Esophagus squamous epithelium (tissue), 4 donors: ENCODE measurements around the gene STRBP.

Experiments used
- POLR2A ChIP-seq, 4 donors: fragments of 450-650 bp; IDR thresholded peaks; one replicate each; pipeline ENCODE4 v1.6.1; 2017; ENCODE audit warnings: antibody characterized with exemption in 4 of 4, mild to moderate bottlenecking in 4 of 4, moderate library complexity in 3 of 4
- TF ChIP-seq, protein P1 (sequence below), 6 experiments: fragments of 450-650 bp in 4 of 6; fragments of 200-600 bp in 2 of 6; sonication (generic) in 2 of 6; IDR thresholded peaks; one replicate each; pipeline ENCODE4 v1.5.1; 2016 to 2019; ENCODE audit warnings: antibody characterized with exemption in 6 of 6, mild to moderate bottlenecking in 4 of 6, moderate library complexity in 4 of 6

DNA sequence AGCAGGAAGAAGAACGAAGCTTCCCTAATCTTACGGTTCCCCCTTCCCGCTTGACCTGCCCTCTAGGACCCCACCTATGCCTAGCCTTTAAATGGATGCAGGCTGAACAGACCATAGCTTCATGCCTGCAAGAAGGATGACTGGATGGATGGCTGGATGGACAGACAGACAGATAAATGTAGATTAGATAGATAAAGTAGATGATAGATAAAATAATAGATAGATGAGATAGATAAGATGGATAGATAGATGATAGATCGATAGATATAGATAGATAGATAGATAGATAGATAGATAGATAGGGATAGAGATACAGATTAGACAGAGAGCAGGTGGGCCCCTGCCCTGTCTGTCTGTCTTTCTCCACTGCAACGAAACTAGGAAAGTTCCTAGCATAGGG, 162.9 kb downstream of the STRBP start:
- no peak for TF ChIP-seq POLR2A (IDR thresholded peaks at IDR 0.05)
- TF ChIP-seq, protein P1, sequence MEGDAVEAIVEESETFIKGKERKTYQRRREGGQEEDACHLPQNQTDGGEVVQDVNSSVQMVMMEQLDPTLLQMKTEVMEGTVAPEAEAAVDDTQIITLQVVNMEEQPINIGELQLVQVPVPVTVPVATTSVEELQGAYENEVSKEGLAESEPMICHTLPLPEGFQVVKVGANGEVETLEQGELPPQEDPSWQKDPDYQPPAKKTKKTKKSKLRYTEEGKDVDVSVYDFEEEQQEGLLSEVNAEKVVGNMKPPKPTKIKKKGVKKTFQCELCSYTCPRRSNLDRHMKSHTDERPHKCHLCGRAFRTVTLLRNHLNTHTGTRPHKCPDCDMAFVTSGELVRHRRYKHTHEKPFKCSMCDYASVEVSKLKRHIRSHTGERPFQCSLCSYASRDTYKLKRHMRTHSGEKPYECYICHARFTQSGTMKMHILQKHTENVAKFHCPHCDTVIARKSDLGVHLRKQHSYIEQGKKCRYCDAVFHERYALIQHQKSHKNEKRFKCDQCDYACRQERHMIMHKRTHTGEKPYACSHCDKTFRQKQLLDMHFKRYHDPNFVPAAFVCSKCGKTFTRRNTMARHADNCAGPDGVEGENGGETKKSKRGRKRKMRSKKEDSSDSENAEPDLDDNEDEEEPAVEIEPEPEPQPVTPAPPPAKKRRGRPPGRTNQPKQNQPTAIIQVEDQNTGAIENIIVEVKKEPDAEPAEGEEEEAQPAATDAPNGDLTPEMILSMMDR (IDR thresholded peaks at IDR 0.05): no peak
